GM13977 (cell line): ENCODE measurements around the gene CHD6.

ENCODE experiments used
- DNase-seq: peaks from one replicate; pipeline ENCODE4 v3.0.0; 2012; ENCODE audit warnings: low spot score
- in situ Hi-C: fragments of 300-500 bp; cut with MboI; formaldehyde crosslinking; loops from one replicate; pipeline ENCODE4 v1.12.0; 2022; ENCODE audit warnings: low sequenced_read_pairs, low pct_unique_long_range_greater_than_20kb, mixed read lengths, inconsistent platforms; ENCODE audit not compliant: unreplicated experiment
- TF ChIP-seq, protein P1 (sequence below): IDR thresholded peaks from 2 replicates; pipeline ENCODE4 v1.5.1; 2012; ENCODE audit warnings: mild to moderate bottlenecking, control low read depth; ENCODE audit not compliant: insufficient read depth; ENCODE audit errors: extremely low read depth, missing control alignments

The CHD6 gene

DNA sequence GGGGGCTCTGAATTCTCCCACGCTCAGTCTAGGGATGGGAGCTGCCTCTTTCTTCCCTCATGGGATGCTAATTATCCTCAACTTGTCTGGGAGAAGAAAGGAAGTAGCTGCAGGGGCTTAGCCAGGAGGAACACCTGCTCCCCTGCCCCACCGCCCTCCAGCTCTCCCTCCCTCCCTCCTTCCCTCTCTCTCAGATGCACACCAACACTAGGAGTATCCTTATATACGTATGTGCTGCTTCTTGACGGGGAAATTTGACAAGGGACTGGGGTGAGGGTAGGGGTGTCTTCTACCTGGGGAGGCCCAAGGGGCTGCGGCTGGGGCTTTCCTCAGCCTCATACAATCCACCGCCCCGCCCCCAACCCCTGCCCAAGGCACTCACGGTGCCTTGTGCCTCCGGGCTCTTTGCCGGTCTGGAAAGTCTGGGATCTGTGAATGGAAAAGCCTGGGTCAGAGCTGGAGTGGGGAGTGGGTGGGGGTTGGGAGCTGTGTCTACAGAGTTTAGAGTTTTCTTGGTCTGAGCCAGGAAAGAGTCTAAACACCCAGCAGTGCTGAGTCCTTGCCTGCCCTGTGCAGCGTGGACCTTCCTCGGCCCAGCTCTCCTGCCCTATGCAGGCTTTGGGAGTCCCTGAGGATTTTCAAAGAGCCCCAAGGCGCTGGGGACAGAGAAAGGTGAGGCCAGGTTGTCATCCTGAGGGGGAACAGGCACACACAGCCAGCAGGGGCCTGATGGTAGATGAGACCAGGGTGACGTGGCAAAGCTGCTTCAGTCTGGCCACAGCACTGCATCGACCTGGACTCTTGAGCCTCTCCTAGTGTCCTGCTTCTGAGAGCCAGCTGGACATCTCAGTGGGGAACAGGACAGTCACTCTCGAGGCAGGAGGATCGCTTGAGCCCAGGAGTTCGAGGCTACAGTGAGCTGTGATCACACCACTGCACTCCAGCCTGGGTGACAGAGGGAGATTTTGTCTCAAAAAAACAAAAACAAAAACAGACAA lies 222.2 kb downstream of the CHD6 start:
- DNase-seq, result no peak
- TF ChIP-seq, protein P1, sequence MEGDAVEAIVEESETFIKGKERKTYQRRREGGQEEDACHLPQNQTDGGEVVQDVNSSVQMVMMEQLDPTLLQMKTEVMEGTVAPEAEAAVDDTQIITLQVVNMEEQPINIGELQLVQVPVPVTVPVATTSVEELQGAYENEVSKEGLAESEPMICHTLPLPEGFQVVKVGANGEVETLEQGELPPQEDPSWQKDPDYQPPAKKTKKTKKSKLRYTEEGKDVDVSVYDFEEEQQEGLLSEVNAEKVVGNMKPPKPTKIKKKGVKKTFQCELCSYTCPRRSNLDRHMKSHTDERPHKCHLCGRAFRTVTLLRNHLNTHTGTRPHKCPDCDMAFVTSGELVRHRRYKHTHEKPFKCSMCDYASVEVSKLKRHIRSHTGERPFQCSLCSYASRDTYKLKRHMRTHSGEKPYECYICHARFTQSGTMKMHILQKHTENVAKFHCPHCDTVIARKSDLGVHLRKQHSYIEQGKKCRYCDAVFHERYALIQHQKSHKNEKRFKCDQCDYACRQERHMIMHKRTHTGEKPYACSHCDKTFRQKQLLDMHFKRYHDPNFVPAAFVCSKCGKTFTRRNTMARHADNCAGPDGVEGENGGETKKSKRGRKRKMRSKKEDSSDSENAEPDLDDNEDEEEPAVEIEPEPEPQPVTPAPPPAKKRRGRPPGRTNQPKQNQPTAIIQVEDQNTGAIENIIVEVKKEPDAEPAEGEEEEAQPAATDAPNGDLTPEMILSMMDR, result no peak
- in situ Hi-C loops, result no loop called here

GRCh38 chr20:41394931-41395666 lies 223.1 kb downstream of the CHD6 start:
- DNase-seq, result no peak
- in situ Hi-C loops, result no loop called here
- TF ChIP-seq, protein P1, result no peak

GRCh38 chr20:41394081-41394480 lies 224.1 kb downstream of the CHD6 start:
- in situ Hi-C loops, result no loop called here
- TF ChIP-seq, protein P1, result no peak
- DNase-seq, result no peak

DNA sequence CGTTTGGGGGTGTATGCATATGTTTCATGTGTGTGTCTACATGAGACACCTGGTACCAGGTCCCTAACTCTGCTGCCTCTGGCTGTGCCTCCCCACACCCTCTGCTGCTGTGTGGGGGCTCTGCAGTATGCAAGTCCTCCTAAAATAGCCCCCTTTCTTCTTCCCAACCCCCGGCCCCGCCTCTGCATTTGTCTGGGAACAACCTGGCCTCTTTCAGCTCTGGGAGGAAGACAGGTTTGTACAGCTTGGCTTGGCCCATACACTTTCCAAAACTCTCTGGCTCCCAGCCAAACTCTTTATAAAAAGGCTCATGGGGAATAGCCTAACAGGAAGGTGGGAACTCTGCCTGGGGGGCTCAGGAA lies 224.5 kb downstream of the CHD6 start:
- in situ Hi-C loops, result no loop called here
- no peak for DNase-seq
- TF ChIP-seq, protein P1, result no peak

DNA sequence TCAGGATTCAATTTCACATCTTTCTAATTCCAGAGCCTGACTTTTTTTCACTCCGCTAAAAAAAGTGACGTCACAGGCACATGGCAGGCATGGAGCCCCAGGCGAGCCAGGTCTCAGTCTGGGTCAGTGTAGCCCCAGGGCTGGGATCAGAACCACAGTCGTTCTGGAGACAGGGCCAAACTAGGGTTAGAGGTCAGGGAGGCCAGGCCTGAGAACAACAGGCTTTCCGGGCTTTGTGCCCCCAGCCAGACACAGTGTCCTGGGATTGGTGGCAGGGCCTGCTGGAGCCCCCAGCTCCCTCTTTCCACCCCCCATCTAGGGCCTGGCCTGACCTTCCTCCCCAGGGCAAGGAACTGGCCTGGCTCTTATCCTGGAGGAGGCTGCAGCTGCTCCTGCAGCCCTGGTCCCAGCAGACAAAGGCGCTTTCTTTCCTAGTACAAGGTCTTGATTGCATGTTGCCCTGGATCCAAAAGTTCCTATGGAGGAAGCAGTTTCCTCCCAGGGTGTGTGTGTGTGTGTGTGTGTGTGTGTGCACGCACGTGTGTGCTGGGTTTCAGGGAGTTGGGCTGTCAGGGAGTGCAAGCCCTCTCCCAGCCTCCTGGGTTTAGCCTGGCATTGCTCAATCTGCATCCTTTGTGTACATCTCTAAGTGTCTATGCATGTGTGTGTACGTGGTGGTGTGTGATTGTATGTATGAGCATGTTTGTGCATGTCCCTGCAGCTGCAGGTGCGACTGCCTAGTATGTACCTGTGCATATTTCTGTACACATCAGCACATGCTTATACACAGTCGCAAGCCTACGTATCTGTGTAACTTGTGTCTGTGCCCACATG lies 225.1 kb downstream of the CHD6 start:
- in situ Hi-C loops, result no loop called here
- TF ChIP-seq, protein P1, result no peak
- no peak for DNase-seq

GRCh38 chr20:41392295-41392694 lies 225.9 kb downstream of the CHD6 start:
- TF ChIP-seq, protein P1, result no peak
- DNase-seq, result no peak
- in situ Hi-C loops, result no loop called here
